Fibroblast of lung (primary cell): ENCODE measurements around the gene SLC4A5. TPM values are rescaled to one million over a fixed set of nuclear protein-coding genes. Genes with fewer than 3 reads are reported as not detected.

Experiments
- DNase-seq, 2 donors: peaks; one replicate each; pipeline versions ENCODE4 v3.0.0 to v3.0.0-alpha.2; 2010; ENCODE audit warnings: low read depth in 2 of 2
- H2AFZ ChIP-seq: 2 replicates; pipeline ENCODE4 v1.5.1; 2012; ENCODE audit warnings: low read length, control low read depth, inconsistent platforms
- H3K27ac ChIP-seq: 2 replicates; pipeline ENCODE4 v1.5.1; 2011; ENCODE audit warnings: low read length, control low read depth; ENCODE audit not compliant: insufficient read depth
- H3K27me3 ChIP-seq: 2 replicates; pipeline ENCODE4 v1.5.1; 2011; ENCODE audit warnings: mild to moderate bottlenecking, low read length; ENCODE audit not compliant: control insufficient read depth, insufficient read depth
- H3K36me3 ChIP-seq: 2 replicates; pipeline ENCODE4 v1.5.1; 2011; ENCODE audit warnings: low read length; ENCODE audit not compliant: control insufficient read depth, insufficient read depth
- H3K4me1 ChIP-seq: 2 replicates; pipeline ENCODE4 v1.5.1; 2011; ENCODE audit warnings: low read length; ENCODE audit not compliant: control insufficient read depth, insufficient read depth; ENCODE audit errors: extremely low read depth
- H3K4me2 ChIP-seq: 2 replicates; pipeline ENCODE4 v1.5.1; 2011; ENCODE audit warnings: low read length, control low read depth; ENCODE audit not compliant: insufficient read depth; ENCODE audit errors: extremely low read depth
- H3K4me3 ChIP-seq, 4 experiments: fragments of 200-600 bp in 1 of 4; sonication (generic) in 1 of 4; replicated peaks in 1 of 4; 2 replicates each; pipeline ENCODE4 v1.5.1; 2011 to 2016; ENCODE audit warnings: low read length in 4 of 4, low read depth in 3 of 4, mild to moderate bottlenecking in 3 of 4, control low read depth in 2 of 4, inconsistent platforms in 1 of 4, mixed read lengths in 1 of 4; ENCODE audit not compliant: insufficient read depth in 1 of 4; ENCODE audit errors: control extremely low read depth in 1 of 4
- H3K79me2 ChIP-seq: 2 replicates; pipeline ENCODE4 v1.5.1; 2012; ENCODE audit warnings: mild to moderate bottlenecking, low read length, inconsistent platforms; ENCODE audit not compliant: control insufficient read depth, insufficient read depth
- H3K9ac ChIP-seq: 2 replicates; pipeline ENCODE4 v1.5.1; 2011; ENCODE audit warnings: mild to moderate bottlenecking, low read length, control low read depth; ENCODE audit not compliant: insufficient read depth
- H3K9me3 ChIP-seq: 2 replicates; pipeline ENCODE4 v1.5.1; 2012; ENCODE audit warnings: low read depth, low read length; ENCODE audit not compliant: control insufficient read depth, insufficient read depth
- H4K20me1 ChIP-seq: 2 replicates; pipeline ENCODE4 v1.5.1; 2011; ENCODE audit warnings: low read length; ENCODE audit not compliant: control insufficient read depth, insufficient read depth; ENCODE audit errors: extremely low read depth
- CTCF ChIP-seq, 2 donors: IDR thresholded peaks in 1 of 2; conservative IDR thresholded peaks in 1 of 2; 1 replicate in 1 of 2; 2 replicates in 1 of 2; pipeline ENCODE4 v1.5.1; 2011 to 2012; ENCODE audit warnings: low read length in 2 of 2, control low read depth in 1 of 2, inconsistent platforms in 1 of 2, low read depth in 1 of 2, mild to moderate bottlenecking in 1 of 2
- EZH2 ChIP-seq: IDR thresholded peaks from 2 replicates; pipeline ENCODE4 v1.5.1; 2012; ENCODE audit warnings: low read length, control low read depth, mild to moderate bottlenecking; ENCODE audit errors: missing control alignments
- polyA plus RNA-seq, 2 donors: library from polyadenylated mRNA; depleted of rRNA in 1 of 2; stranded (reverse) in 1 of 2; unstranded in 1 of 2; fragments of >200 nt; gene quantifications; 2 replicates each; pipeline ENCODE4 v1.2.1, GENCODE V29; 2011 to 2012; ENCODE audit warnings: missing spikeins in 1 of 2
- total RNA-seq: library from RNA; depleted of rRNA; stranded (reverse); fragments of >200 nt; gene quantifications from 2 replicates; pipeline ENCODE4 v1.2.1, GENCODE V29; 2014

The SLC4A5 gene
- total and polyA plus RNA-seq, 2 donors (not counting 1 experiment from before 2014, with no cell fraction given), result 0.12 to 0.17 TPM

GRCh38 chr2:74314107-74314506 lies 29.1 kb downstream of the SLC4A5 start:
- no peak overlapping the region for H3K4me2 ChIP-seq
- no peaks in the 10 kb centered on the region for H4K20me1 ChIP-seq
- no peaks in the 10 kb centered on the region for H3K36me3 ChIP-seq
- H3K9ac ChIP-seq, result no peak overlapping the region
- no peak for DNase-seq
- H3K9me3 ChIP-seq, result no peaks in the 10 kb centered on the region
- no peak overlapping the region for H3K4me3 ChIP-seq
- no peaks in the 10 kb centered on the region for H3K4me1 ChIP-seq
- TF ChIP-seq CTCF (conservative IDR thresholded peaks at IDR 0.05 in 1 of 2, IDR thresholded peaks at IDR 0.05 in 1 of 2; ENCODE audit: low read depth in 1 of 2, low read length in 2 of 2), result no peak
- no peak for TF ChIP-seq EZH2
- H3K27ac ChIP-seq, result no peak overlapping the region
- H2AFZ ChIP-seq, result no peak overlapping the region
- no peaks in the 10 kb centered on the region for H3K79me2 ChIP-seq
- no peaks in the 10 kb centered on the region for H3K27me3 ChIP-seq

GRCh38 chr2:74313497-74313896 lies 29.7 kb downstream of the SLC4A5 start:
- Histone ChIP-seq H3K4me3 (no peak overlapping the region), H3K36me3 (no peaks in the 10 kb centered on the region), H3K79me2 (no peaks in the 10 kb centered on the region), H3K4me1 (no peaks in the 10 kb centered on the region), H3K9me3 (no peaks in the 10 kb centered on the region), H2AFZ (no peak overlapping the region), H3K27me3 (no peaks in the 10 kb centered on the region), H3K27ac (no peak overlapping the region), H4K20me1 (no peaks in the 10 kb centered on the region), H3K4me2 (no peak overlapping the region), H3K9ac (no peak overlapping the region)
- no peak for DNase-seq
- TF ChIP-seq EZH2 (no peak), CTCF (conservative IDR thresholded peaks at IDR 0.05 in 1 of 2, IDR thresholded peaks at IDR 0.05 in 1 of 2; ENCODE audit: low read depth in 1 of 2, low read length in 2 of 2) (no peak)

GRCh38 chr2:74312913-74313312 lies 30.3 kb downstream of the SLC4A5 start:
- no peaks in the 10 kb centered on the region for H4K20me1 ChIP-seq
- no peak for DNase-seq
- TF ChIP-seq EZH2 (no peak), CTCF (conservative IDR thresholded peaks at IDR 0.05 in 1 of 2, IDR thresholded peaks at IDR 0.05 in 1 of 2; ENCODE audit: low read depth in 1 of 2, low read length in 2 of 2) (no peak)

More at GRCh38 chr2:74312913-74313312, 30.3 kb downstream of the SLC4A5 start:
- Histone ChIP-seq H3K4me2 (no peak overlapping the region), H3K4me3 (no peak overlapping the region), H3K36me3 (no peaks in the 10 kb centered on the region), H3K9ac (no peak overlapping the region), H2AFZ (no peak overlapping the region), H3K27me3 (no peaks in the 10 kb centered on the region), H3K4me1 (no peaks in the 10 kb centered on the region), H3K79me2 (no peaks in the 10 kb centered on the region), H3K27ac (no peak overlapping the region), H3K9me3 (no peaks in the 10 kb centered on the region)
